NCI-H128 (cell line): Measurements from ENCODE around the gene BAZ1A.
"Not testable (repeated sequence)": the region's sequence is repeated elsewhere in the genome, so short reads cannot be mapped to it uniquely, and the experiment has no call there.

ENCODE experiments used
- DNase-seq: peaks from one replicate; lab custom pipeline; 2025; ENCODE audit not compliant: unreplicated experiment; lab: John Stamatoyannopoulos, UW

BAZ1A gene

DNA sequence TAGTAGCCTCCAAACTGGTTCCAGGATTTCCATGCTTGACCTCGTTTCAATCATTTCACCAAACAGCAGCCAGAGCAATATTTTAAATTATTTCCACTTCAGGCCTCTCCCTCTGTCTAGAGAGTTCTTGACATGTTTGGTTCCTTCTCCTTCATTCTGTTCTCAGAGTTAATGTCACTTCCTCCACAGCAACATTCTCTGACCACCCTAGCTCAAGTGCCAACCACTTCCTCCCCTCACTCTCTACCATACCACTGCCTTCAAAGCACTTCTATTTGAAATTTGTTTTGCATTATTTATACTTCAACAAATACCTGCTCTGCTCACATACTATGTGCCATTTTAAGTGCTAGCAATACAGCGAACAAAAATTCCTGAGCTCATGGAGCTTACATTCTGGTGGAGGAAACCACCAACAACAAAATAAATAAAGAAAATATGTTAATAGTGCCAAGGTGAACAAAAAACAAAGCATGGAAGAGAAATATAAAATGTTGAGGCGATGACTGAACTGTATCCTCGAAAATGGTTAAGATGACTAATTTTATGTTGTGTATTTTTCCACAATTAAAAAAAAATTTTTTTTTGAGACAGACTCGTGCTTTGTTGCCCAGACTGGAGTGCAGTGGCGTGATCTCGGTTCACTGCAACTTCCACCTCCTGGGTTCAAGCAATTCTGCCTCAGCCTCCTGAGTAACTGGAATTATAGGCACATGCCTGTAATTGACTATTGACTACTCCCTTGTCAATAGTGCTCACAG, 17.3 kb downstream of the BAZ1A start:
- DNase-seq = no peak

DNA sequence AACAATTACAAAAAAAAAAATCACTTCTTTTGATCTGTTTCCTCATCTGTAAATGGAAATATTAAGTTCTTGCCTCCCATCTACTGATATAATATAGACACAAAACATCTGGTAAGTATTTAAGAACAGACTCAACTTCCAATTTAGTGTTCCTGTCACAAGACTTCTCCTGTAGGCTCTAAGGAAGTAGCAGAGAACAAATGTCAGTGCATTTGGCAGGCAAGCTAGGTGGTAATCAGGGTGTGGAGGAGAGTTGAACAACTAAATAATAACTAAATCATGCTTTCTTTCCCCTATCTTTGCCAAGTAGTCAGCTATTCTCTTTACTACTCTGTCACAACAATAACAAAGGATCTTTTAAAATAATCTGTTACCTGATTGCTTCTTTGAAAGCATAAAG, 22.1 kb downstream of the BAZ1A start:
- DNase-seq = no peak

DNA sequence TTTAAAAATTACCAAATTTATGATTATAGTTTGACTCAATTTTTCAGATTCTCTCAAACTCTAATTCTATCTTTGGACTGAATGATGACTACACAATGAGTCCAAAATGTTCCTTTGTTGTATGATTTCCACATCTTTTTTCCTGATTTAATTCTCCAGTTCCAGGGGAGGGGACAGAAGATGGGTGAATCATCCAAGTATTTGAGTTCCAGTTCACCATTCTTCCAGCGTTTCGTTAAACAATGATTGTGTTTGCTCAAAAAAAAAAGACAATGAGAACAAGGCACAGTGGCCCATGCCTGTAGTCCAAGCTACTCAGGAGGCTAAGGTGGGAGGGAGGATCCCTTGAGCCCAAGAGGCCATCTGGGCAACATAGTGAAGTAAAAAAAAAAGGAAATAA, 23.8 kb downstream of the BAZ1A start:
- DNase-seq = no peak

DNA sequence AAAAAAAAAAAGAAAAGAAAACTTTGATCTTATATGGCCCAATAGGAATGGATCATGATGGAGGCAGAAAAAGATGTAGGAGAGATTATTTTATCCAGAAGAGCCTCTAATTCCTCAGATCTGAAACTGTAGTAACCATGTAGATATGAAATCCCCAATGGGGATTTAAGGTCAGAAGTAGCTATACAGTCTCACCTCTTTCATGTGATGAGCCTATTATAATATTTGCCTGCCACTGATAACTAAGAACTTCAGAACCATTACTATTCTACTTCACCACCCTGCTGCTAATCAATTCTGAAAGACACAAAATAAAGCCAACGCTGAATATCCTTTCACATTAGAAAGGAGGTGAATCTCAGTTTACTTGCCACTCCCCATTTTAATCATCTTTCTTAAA, 29.3 kb downstream of the BAZ1A start:
- no peak for DNase-seq

DNA sequence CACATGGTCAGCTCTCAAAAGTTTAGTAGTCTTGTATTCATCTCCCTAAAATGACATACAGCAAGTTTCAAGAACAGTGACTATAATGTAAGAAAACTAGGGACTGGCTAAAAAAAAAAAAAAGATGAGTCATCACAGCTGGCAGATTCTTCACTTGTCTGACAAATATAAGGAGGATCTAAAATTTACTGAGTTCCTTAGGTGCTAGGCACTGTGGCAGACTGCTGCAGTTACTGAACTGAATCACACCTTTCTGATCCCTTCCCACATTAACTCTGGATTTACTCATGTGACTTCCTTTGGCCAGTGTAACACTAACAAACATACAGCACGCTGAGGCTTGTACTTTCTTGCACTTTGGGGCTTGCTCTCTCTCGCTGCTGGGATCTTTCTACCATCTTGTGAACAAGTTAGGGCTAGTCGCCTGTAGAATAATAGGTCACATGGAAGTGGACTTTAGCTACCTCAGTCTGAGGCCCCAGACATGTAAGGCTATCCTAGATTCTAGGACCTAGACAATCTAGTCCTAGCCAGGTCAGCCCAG, 32.1 kb downstream of the BAZ1A start:
- no peak for DNase-seq

DNA sequence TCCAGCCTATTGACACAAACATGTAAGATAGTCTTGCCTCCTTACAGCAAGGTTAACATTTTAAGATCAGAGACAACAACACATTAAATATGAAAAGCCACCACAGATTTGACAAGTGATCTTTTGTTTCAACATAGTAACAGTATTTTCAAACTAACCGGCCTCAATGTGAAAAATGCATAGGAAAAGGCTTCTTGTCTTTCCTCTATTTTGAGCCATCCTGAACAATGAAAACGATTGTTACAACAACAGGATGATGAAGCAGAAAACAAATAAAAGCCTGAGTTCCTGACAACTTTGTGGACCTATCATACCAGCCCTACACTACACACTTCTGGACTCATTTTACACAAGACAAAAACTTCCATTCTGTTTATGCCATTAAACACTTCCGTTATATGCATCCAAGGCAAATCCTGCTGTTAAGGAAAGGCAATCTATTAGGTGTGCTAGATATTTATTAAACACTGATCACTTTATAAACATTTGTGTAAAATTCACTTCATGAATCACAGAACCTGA, 37.3 kb downstream of the BAZ1A start:
- no peak for DNase-seq

DNA sequence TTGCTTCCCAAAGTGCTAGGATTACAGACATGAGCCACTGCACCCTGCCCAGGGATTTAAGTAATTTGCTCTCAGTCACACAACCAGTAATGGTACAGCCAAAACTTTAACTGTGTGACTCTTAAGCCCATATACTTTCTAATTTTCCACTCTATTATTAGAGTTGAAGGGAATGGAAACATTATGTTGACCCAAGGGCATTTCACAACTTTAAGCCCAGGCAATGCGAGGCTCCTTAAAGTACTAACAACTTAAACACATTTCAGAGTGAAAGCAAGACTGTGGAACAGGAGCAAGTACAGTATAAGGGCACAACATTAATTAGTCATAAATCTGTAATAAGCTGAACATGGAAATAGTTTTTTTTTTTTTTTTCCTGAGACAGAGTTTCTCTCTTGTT, 39.8 kb downstream of the BAZ1A start:
- no peak for DNase-seq

DNA sequence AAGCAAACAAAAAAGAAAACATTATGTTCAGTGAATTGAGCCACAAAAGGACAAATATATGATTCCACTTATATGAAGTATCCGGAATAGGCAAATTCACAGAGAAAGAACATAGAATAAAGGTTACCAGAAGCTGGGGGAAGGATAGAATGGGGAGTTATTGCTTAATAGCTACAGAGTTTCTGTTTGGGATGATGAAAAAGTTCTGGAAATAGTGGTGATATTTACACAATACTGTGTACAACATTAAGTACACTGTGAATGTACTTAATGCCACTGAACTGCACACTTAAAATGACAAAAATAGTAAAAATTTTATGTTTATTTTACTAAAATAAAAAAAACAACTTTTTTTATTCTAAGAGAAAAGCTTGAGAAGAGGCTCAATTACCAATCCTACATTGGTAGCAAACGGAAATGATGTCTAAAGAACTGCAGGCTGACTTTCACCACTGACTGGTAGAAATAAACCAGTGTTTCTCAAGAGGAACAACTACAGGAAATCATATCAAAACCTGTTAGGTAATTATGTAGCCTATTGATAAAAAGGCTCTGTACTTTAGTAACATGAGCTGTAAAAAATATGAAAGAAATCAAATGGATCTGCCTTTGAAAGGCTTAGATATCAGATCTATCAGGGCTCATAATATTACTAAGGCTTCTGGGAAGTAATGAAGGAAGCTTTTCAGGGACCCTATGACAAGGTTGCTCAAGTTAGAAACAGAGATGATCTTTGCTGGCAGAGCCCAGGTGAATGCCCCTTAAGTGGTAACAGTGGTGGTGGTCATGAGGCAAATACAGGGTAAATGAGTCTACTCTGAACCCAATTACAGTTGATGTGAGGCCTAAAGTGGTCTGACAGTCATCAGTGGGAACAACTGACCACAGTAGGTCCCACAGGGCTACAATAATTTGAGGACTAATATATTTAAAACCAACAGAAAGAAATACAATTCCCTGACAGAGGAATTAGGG, 41.3 kb downstream of the BAZ1A start:
- no peak for DNase-seq

DNA sequence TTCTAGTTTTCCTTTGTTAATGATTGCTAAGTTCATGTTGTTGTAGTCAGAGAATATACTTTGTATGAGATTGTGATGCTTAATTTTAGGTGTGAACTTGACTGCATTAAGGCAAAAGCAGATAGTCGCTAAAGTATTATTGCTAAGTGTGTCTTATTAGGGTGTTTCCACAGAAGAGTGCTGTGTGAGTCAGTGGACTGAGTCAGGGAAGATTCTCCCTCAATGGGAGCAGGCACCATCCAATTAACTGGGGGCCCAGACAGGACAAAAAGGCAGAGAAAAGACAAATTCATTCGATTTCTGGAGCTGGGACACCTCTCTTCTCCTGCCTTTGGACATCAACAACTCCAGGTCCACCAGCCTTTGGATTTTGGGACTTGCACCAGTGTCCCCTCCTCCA, 48.5 kb downstream of the BAZ1A start:
- DNase-seq = no peak

DNA sequence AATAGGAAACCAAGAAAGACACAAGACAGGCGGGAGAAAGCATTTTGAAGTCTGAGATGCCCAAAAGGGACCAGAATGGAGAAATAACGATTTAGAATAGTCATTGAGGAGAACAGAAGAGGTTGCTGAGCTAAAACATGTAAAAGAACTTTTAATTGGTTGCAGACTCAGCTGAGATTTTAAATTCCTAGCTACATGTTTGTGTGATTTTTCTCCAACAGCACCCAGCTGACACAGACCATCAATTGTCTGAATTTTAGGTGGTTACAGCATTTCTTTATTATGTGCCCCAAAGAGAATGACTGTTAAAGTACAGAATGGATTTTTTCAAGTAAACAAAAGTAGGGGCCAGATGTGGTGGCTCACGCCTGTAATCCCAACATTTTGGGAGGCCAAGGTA, 50.3 kb downstream of the BAZ1A start:
- DNase-seq = no peak

DNA sequence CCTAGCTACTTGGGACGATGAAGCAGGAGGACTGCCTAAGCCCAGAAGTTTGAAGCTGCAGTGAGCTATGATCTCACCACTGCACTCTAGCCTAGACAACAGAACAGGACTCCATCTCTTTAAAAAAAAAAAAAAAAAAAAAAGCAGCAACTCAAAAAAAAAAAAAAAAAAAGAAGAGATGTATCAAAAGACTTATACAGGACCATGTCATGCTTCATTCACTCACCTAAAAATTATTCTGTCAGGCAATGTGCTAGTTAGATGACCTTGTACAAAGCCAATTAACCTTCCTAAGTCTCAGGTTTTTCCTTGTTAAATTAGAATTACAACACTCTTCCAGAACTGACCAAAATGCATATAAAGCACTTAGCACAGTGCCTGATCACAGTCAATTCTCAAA, 50.9 kb downstream of the BAZ1A start:
- no peak for DNase-seq

DNA sequence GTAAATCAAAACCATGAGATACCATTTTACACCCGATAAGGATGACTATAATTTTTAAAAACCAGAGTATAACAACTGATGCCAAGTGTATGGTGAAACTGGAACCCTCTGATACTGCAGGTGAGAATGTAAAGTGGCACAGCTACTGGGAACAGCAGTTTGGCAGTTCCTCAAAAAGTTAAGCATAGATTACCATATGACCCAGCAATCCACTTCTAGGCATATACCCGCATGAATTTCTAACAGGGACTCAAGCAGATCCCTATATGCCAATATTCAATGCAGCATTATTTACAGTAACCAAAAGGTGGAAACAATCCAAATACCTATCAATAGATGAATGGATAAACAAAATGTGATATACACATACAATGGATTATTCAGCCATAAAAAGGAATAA, 57.4 kb downstream of the BAZ1A start:
- no peak for DNase-seq

DNA sequence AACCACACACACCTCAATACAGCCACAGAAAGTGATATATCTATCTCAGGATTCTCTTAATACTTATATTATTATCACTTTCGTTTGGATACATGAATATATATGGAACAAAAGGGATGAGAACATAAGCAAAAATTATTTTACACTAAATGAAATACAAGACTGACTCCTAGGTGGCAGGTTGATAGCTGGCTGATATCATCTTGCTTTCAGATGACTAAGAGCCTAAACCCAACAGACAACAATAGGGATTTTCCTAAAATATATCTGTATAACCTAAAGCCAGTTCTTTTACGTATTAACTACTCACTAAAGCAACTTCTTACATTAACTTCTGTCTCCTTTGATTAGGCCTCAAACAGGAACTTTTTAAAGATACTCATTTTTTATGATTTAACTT, 65.1 kb downstream of the BAZ1A start:
- DNase-seq = no peak

DNA sequence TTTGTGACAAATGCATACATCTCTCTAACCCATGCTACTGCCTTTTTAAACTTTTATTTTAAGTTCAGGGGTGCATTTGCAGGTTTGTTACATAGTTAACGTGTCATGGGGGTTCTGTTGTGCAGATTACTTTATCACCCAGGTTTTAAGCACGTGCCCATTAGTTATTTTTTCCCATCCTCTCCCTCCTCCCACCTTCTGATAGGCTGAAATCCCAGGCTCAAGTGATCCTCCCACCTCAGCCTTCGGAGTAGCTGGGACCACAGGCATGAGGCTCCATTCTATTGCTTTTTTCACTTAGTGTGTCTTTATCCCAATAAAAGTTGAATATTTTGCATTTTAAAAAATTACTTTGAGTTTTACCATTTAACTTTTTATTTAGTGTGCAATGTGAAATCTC, 68.9 kb downstream of the BAZ1A start:
- DNase-seq = no peak

DNA sequence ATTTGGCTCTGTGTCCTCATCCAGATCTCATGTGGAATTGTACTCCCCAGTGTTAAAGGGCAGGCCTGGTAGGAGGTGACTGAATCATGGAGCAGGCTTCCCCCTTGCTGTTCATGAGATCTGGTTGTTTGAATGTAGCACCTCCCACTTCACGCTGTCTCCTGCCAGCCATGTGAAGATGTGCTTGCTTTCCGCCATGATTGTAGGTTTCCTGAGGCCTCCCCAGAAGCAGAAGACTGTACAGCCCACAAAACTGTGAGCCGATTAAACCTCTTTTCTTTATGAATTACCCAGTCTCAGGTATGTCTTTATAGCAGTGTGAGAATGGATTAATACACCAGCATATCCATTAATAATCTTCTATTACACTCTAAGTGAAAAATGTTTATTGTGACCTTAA, 70.2 kb downstream of the BAZ1A start:
- DNase-seq = no peak

DNA sequence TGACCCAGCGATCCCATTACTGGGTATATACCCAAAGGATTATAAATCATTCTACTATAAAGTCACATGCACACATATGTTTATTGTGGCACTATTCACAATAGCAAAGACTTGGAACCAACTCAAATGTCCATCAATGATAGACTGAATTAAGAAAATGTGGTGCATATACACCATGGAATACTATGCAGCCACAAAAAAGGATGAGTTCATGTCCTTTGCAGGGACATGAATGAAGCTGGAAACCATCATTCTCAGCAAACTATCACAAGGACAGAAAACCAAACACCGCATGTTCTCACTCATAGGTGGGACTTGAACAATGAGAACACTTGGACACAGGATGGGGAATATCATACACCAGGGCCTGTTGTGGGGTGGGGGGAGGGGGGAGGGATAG, 76.3 kb downstream of the BAZ1A start:
- not testable (repeated sequence) for DNase-seq

DNA sequence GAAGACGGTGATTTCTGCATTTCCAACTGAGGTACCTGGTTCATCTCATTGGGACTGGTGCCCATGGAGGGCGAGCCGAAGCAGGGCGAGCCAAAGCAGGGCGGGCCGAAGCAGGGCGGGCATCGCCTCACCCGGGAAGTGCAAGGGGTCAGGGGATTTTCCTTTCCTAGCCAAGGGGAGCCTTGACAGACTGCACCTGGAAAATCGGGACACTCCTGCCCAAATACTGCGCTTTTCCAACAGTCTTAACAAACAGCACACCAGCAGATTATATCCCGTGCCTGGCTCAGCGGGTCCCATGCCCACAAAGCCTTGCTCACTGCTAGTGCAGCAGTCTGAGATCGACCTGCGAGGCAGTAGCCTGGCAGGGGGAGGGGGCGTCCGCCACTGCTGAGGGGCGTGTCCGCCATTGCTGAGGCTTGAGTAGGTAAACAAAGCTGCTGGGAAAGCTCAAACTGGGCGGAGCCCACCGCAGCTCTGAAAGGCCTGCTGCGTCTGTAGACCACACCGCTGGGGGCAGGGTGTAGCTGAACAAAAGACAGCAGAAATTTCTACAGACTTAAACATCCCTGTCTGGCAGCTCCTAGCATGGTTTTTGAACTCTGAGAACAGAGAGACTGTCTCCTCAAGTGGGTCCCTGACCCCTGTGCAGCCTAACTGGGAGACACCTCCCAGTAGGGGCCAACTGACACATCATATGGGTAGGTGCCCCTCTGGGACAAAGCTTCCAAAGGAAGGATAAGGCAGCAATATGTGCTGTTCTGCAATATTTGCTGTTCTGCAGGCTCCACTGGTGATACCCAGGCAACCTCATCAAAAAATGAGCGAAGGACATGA, 77.2 kb downstream of the BAZ1A start:
- DNase-seq = no peak

DNA sequence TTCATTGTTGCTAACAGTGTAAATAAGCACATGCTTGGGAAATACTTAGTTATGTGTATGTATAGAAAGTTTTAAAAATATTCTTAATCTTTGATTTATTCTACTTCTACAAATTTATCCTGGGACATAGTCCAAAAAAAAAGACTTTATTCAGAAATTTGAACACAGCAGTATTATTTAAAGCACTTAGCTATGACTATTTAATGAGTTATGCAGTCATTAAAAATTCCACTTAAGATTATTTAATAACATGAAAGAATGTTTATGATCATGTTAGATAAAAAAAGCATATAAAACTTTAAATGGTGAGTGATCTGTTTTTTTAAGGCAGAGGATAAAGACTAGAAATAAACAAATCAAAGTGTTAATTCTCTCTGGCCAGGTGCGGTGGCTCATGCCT, 78.3 kb downstream of the BAZ1A start:
- DNase-seq = no peak

DNA sequence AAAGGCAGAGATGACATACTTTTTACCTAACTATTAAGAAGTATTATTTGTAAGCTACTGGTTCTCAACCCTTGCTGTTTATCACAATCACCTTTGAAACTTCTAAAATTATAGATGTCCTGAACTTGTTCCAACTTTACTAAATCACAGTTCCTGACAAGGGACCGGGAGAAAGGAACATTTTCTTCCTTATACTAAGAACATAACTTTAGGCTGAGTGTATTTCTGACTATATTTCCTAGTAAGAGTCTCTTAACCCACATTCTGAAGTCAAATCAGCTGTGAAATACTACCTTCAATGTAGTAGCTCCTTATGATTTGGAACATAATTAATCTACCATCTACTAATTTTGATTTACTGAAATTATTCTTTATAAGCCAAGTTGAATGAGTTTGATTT, 80.2 kb downstream of the BAZ1A start:
- no peak for DNase-seq

DNA sequence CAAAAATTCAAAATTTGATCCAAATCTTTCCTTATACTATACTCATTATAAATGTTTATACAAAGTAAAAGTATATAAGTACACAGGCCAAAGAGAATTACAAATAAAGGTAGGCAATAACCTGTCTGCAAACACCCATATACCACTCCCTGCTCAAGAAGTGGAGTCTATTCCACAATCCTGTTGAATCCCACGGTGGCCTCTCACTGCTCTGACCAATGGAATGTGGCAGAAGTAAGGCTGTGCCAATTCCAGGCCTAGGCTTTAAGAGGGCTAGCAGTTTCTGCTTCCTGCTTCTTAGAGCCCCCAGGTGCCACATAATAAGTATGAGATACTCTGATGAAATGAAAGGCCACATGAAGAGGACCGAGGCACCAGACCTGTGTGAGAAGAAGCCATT, 80.9 kb downstream of the BAZ1A start:
- DNase-seq = no peak

DNA sequence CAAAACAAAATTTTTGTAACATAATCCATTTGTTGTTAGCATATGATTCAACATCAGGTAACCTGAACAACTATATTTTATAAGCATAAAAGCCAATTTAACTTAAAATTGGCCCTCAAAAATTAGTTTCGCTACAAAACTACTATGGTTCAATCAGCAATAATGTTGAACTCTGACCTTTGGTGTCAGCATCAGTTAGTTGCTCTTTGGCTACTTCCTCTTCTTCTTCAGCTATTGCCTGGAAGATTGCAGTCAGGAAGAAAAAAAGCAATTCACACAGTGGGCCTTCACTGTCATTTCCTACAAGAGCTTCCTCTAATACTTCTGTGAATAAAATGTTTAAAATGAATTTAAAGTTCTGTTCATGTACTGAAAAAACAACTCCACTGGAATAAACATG, 82.6 kb downstream of the BAZ1A start:
- DNase-seq = no peak
